GM03348 (cell line): Measurements from ENCODE around the gene ANO1.

Experiments used
- DNase-seq: peaks from one replicate; pipeline ENCODE4 v3.0.0; 2012; ENCODE audit warnings: low spot score

The ANO1 gene

DNA sequence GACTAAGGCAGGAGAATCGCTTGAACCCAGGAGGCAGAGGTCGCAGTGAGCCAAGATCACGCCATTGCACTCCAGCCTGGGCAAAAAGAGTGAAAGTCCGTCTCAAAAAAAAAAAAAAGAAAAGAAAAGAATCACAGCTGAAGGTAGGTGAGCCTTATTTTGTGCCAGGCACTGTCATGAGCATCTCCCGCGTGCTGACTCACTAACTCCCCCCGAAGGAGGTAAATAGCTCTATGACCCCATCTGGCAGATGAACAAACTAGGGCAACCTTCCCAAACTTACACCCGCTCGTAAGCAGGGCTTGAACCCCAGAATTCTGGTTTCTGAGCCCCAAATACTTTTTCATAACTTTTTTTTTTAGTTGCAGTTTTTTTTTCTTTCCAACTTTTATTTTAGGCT is 60.3 kb downstream of the ANO1 start:
- DNase-seq, result no peak

GRCh38 chr11:70139785-70140410 is 61.8 kb downstream of the ANO1 start:
- DNase-seq, result no peak

GRCh38 chr11:70140711-70141485 is 62.8 kb downstream of the ANO1 start:
- no peak for DNase-seq

DNA sequence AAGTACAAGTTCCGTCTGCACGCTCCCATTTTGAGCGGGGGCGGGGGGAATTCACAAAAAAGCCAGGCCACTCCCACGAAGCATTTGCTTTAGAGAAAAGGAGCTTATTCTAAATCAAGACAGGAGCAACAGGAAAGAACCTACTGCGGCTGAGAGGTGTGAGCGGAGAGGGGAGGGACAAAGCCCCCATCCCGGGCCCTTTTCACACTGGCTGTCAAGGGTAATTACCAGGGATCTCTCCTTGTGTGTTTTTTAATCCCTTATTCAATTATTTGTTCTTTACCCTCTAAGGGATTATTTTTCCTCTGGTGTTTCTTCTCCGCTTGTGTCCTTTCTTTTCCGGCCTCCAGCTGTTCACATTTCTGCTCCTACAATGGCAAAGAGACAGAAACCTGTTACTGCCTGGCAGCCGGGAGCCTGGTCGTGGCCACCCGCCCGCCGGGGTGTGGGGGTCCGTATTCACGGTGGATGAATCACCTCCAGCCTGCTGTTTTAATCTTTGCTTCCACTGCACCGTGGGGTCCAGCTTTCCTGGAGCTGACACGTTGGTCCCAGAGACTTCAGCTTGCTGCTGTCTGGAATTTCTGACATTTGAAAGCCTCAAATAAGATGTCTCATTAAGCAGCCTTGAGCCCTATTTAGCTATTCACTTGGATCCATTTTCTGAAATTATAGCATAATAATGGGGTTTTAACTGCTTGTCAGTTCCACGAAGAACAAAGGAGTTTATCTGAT is 63.5 kb downstream of the ANO1 start:
- no peak for DNase-seq

GRCh38 chr11:70142221-70142875 is 64.2 kb downstream of the ANO1 start:
- DNase-seq, result no peak

GRCh38 chr11:70144262-70144661 is 66.1 kb downstream of the ANO1 start:
- DNase-seq, result no peak

- no peak for DNase-seq
Measured at GRCh38 chr11:70145071-70145470, 67.0 kb downstream of the ANO1 start.

GRCh38 chr11:70145841-70146240 is 67.7 kb downstream of the ANO1 start:
- DNase-seq, result no peak

DNA sequence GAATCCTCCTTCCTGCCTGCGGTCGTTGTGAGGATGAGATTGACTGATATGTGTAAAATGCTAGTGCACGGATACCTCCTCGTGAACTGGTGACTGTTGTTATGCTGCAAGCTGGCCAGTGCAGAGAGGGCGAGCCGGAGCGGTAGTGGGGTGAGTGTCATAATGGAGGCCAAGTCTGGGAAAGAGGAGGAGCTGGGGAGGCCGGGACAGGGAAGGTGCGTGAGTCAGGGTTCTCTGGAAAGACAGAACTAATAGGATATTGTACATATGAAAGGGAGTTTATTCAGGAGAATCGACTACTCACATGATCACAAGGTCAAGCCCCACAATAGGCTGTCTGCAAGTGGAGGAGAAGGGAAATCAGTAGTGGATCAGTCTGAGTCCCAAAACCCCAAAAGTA is 68.2 kb downstream of the ANO1 start:
- DNase-seq, result no peak

DNA sequence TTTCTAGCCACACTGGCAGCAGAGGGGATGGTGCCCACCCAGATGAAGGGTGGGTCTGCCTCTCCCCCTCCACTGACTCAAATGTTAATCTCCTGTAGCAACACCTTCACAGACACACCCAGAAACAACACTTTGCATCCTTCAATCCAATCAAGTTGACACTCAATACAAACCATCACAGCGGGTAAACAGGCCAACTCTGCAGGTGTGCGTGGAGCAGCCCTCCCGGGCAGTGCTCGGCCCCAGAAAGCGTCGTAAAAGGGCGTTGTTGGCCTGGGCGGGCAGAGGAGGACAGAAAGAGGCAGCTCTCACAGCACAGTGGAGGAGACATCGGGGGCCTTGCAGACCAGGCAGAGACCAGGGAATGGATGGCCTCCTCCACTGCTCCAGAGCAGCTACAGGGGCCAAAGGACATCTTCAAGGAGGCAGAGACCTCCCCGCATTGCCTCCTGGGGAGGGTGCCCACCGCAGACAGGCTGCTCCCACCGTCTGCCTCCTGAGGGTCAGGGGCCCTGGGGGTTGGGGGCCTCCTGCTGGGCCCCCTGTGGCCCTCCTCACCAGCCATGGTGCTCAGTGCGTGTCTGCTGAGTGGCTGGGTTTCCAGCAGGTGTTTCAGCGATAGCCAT is 68.9 kb downstream of the ANO1 start:
- DNase-seq, result no peak

- no peak for DNase-seq
Measured at GRCh38 chr11:70147668-70148067, 69.6 kb downstream of the ANO1 start.

GRCh38 chr11:70151671-70152070 is 73.6 kb downstream of the ANO1 start:
- DNase-seq, result no peak

GRCh38 chr11:70153133-70153727 is 75.1 kb downstream of the ANO1 start:
- no peak for DNase-seq

DNA sequence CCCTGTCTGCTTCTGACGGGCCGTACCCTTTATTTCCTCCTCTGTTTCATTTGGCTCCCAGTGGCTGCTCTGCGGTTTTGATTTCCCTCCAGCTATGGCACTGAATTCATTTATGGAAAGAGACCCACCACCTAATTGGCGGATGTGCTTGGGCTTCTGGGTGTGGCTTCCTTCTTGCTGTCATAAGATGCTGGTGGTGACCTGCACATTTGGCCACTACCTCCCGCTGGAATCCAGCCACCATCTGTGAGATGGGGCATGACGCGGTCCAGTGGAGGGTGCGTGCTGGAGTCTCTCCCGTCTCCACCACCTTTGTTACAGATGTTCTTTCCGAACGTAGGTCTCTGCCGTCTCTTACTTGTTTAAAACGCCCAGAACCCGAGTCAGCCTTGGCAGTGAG is 77.3 kb downstream of the ANO1 start:
- no peak for DNase-seq

DNA sequence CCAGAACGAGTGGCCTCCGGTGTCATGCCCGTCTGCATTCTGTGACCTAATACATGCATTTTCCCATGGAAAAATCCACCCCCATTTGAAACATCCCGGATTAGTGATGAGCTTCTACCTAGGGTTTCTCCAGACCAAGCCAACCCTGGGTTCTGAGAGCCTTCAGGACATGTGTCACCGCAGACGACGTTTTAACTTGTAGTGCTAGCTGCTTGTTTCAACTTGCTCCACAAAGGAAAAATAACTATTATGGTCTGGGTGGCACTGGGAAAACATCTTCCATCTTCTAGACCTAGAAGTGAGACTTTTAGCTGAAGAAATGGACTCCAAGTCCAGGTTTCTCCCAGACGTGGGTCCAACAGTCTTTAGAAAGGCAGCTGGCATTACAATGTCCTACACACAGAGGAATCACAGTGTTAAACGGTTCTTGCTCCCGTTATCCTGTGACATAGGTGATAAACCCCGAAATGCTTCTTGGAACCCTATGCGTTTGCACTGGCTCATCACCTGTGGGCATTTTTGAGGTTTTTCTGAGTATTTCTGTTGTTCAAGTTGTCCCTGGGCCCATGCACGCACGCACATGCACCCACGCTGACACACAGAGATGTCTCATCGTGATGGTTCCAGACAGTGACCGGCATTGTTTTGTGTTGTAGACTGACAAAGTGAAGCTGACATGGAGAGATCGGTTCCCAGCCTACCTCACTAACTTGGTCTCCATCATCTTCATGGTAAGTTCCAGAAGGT is 78.3 kb downstream of the ANO1 start:
- no peak for DNase-seq

- DNase-seq, result no peak
Measured at GRCh38 chr11:70158201-70158600, 80.1 kb downstream of the ANO1 start.

DNA sequence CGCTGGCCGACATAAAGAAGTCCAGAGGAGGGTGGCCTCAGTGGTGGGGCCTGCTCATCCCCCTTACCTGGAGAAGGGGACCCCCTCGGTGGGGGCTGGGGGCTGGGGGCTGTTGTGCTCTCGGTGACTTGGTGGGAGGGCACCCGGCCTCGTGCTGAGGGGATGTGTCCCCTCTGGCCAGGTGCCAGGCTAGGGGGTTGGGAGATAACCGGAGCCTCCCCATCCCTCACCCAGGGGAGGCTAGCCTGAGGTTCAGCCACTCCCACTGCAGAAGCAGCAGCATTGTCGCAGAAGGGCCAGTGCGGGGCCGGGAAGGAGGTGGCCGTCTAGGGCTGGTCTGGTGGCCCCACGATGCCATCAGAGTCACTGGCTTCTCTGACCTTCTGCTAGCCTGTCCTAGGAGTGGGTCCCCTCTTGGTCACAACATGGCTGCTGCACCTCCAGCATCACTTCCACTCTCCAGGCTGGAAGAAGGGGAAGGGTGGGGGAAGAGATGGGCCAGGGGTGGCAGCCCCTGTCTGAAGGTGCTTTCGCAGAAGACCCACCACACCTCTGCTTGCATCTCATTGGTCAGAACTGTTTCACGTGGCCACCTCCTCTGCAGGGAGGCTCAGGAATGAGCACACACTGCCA is 80.8 kb downstream of the ANO1 start:
- DNase-seq, result no peak

DNA sequence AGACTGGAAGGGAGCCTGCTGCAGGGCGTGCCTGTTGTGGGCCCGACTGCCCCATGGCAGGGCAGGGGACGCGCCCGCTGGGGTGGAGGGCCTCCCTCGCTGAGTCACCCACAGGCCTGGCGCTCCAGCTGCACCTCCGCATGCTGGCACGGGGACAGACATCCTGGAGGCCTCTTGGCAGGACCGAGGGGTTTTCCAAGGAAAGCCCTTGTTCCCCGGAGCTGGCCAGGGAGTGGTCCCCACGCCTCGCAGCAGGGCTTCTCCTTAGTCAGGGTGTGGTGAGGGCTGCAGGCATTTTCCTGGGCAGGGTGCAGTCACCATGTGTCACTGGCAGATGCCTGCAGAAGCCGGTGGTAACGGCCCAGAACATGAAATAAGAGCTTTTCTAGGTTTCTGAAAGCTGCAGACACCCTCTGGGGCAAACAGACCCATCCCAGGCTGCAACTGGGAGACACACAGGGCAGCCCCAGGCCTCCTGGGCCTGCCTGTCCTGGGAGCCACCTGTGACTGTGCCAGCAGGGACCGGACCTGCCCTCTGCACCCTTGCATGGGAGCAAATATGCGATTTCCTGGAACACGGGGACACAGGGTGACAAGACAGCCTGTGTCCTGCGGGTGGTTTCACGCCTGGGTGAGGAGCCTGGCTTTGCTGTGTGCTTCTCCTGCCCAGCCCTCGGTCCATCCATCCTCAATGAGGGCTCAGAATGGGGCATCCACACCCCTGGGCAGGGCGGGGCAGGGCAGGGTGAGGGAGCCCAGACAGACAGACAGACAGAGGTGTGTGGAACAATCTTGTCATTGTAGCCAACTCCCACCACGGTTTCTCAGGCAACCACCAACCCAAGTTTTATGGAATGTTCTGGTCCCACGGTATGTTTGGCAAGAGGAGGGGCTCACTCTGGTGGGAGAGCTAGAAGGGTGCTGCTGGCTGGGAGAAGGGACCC is 81.8 kb downstream of the ANO1 start:
- peak; percentile 56 for DNase-seq

- no peak for DNase-seq
Measured at GRCh38 chr11:70161043-70161625, 83.0 kb downstream of the ANO1 start.
